Keratinocyte (primary cell): ENCODE data around the gene SIN3A.

Experiments used
- CTCF ChIP-seq, 3 experiments: IDR thresholded peaks in 1 of 3; conservative IDR thresholded peaks in 1 of 3; optimal IDR thresholded peaks in 1 of 3; 2 replicates in 2 of 3; 3 replicates in 1 of 3; pipeline versions ENCODE3 to v1.5.1; 2011; ENCODE audit warnings: low read length in 3 of 3, mild to moderate bottlenecking in 3 of 3, moderate library complexity in 2 of 3, control low read depth in 1 of 3, inconsistent platforms in 1 of 3; ENCODE audit not compliant: insufficient read depth in 2 of 3; ENCODE audit errors: extremely low read depth in 1 of 3
- EZH2 ChIP-seq: IDR thresholded peaks from one replicate; pipeline ENCODE4 v1.6.1; 2012; ENCODE audit warnings: inconsistent platforms, mild to moderate bottlenecking, low read length, moderate library complexity

- TF ChIP-seq EZH2 (no peak), CTCF (optimal IDR thresholded peaks at IDR 0.05 in 1 of 3, IDR thresholded peaks at IDR 0.05 in 1 of 3, conservative IDR thresholded peaks at IDR 0.05 in 1 of 3; ENCODE audit: extremely low read depth in 1 of 3, insufficient read depth in 2 of 3, low read length in 3 of 3) (no peak)
These were observed 93.4 kb downstream of the SIN3A start for GRCh38 chr15:75357976-75358673.
